Measurements from ENCODE around the gene HCFC2. TPM values are rescaled to one million over a fixed set of nuclear protein-coding genes. Genes with fewer than 3 reads are reported as not detected.

The HCFC2 gene
- total and polyA plus RNA-seq, 9 of the 15 experiments (the other 6 are each of a cell fraction or from before 2014, with no cell fraction given) = 1.2 to 6.5 (median 3.8) TPM

- TF ChIP-seq ARID4B (CRISPR knock-in tag; IDR thresholded peaks at IDR 0.05) = no peak
- no peak for TF ChIP-seq ELK1 (CRISPR knock-in tag; IDR thresholded peaks at IDR 0.05)
- TF ChIP-seq FOXA3 (CRISPR knock-in tag; conservative IDR thresholded peaks at IDR 0.05 in 1 of 2, IDR thresholded peaks at IDR 0.05 in 1 of 2) = no peak
- no peak for TF ChIP-seq SNRNP70 (optimal IDR thresholded peaks at IDR 0.05; ENCODE audit: low read depth, low read length)
- TF ChIP-seq HOMEZ (CRISPR knock-in tag; IDR thresholded peaks at IDR 0.05) = no peak
- no peak for TF ChIP-seq U2AF1 (optimal IDR thresholded peaks at IDR 0.05; ENCODE audit: low read depth, low read length)
- TF ChIP-seq NCOA2 (IDR thresholded peaks at IDR 0.05; ENCODE audit: partially characterized antibody in 2 of 2) = no peak
- no peak for TF ChIP-seq CREB3 (tag; conservative IDR thresholded peaks at IDR 0.05; ENCODE audit: low read depth)
- TF ChIP-seq IRF2 (CRISPR knock-in tag; IDR thresholded peaks at IDR 0.05) = no peak
- peak; percentile 77 for TF ChIP-seq ATF6 (CRISPR knock-in tag; IDR thresholded peaks at IDR 0.05)
- TF ChIP-seq KDM1A (IDR thresholded peaks at IDR 0.05) = no peak
- TF ChIP-seq TBL1XR1 (IDR thresholded peaks at IDR 0.05; ENCODE audit: low read length in 2 of 2) = no peak; a peak in 1 of 4 replicates
- peak; percentile 42 to 89 (median 86) for TF ChIP-seq YY1 (IDR thresholded peaks at IDR 0.05; ENCODE audit: borderline replicate concordance in 1 of 3, control insufficient read depth in 1 of 3, extremely low read depth in 1 of 3, insufficient read depth in 3 of 3, insufficient read length in 1 of 3, insufficient replicate concordance in 2 of 3, low read depth in 1 of 3, low read length in 2 of 3)
- no peak for TF ChIP-seq PRMT5 (CRISPR knock-in tag; IDR thresholded peaks at IDR 0.05)
Observed at GRCh38 chr12:104137902-104138796, 73.8 kb downstream of the HCFC2 start, which contains the start of gene NFYB (continued).
